ENCODE data around the gene WARS2. TPM values are rescaled to one million over a fixed set of nuclear protein-coding genes. Genes with fewer than 3 reads are reported as not detected.

The WARS2 gene
- total RNA-seq, 2 experiments from 2014 or later: 7.0 to 11.0 TPM

DNA sequence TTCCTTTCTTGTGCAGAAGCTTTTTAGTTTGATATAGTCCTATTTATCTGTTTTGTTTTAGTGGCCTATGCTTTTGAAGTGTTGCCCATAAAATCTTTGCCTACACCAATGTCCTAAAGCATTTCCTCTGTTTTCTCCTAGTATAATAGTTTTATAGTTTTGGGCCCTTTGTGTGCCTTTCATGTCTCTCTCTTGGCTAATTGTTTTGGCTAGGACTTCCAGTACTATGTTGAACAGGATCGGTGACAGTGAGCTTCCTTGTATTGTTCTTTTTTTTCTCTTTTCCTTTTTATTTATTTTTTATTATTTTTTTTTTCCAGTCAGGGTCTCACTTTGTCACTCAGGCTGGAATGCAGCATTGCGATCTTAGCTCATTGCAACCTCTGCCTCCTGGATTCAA, 47.0 kb upstream of the WARS2 start:
- POLR2A ChIA-PET: interaction anchor here (0.7 kb wide), 1 partner anchor 101 kb away, joined by 3 read pairs; no protein-coding TSS in a partner anchor
- no peak overlapping the region for H2AFZ ChIP-seq (ENCODE audit: low read length)
- intact Hi-C loops (cut with micrococcal nuclease; ENCODE audit: unreplicated experiment): no loop called here

GRCh38 chr1:119186471-119186870, 46.0 kb upstream of the WARS2 start:
- no TSS peak for BruUV-seq (replicated peaks)
- Histone ChIP-seq H3K4me1 (ENCODE audit: insufficient read depth, low read length, poor library complexity, severe bottlenecking) (no peaks in the 10 kb centered on the region), H3K27ac (ENCODE audit: low read depth, low read length, poor library complexity, severe bottlenecking) (no peak overlapping the region), H3K36me3 (ENCODE audit: insufficient read depth, low read length) (no peaks in the 10 kb centered on the region), H4K20me1 (ENCODE audit: insufficient read depth, low read length) (no peaks in the 10 kb centered on the region), H3K79me2 (ENCODE audit: insufficient read depth, low read depth, low read length) (no peaks in the 10 kb centered on the region), H3K4me3 (ENCODE audit: low read depth, low read length, poor library complexity, severe bottlenecking) (no peak overlapping the region), H3K9me2 (ENCODE audit: insufficient read depth, low read length) (no peaks in the 10 kb centered on the region), H3K9me3 (ENCODE audit: low read length) (no peaks in the 10 kb centered on the region), H3K4me2 (ENCODE audit: low read length) (no peak overlapping the region), H2AFZ (ENCODE audit: low read length) (no peak overlapping the region)
- no peak for TF ChIP-seq EZH2phosphoT487 (IDR thresholded peaks at IDR 0.05; ENCODE audit: borderline replicate concordance, low read depth, low read length)
- TF ChIP-seq, protein P1, sequence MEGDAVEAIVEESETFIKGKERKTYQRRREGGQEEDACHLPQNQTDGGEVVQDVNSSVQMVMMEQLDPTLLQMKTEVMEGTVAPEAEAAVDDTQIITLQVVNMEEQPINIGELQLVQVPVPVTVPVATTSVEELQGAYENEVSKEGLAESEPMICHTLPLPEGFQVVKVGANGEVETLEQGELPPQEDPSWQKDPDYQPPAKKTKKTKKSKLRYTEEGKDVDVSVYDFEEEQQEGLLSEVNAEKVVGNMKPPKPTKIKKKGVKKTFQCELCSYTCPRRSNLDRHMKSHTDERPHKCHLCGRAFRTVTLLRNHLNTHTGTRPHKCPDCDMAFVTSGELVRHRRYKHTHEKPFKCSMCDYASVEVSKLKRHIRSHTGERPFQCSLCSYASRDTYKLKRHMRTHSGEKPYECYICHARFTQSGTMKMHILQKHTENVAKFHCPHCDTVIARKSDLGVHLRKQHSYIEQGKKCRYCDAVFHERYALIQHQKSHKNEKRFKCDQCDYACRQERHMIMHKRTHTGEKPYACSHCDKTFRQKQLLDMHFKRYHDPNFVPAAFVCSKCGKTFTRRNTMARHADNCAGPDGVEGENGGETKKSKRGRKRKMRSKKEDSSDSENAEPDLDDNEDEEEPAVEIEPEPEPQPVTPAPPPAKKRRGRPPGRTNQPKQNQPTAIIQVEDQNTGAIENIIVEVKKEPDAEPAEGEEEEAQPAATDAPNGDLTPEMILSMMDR (conservative IDR thresholded peaks at IDR 0.05; ENCODE audit: low read length): no peak
- no peak for DNase-seq (ENCODE audit: low spot score)
- intact Hi-C loops (cut with micrococcal nuclease; ENCODE audit: unreplicated experiment): no loop called here
- ChIA-PET POLR2A (interaction anchor here (0.5 to 0.6 kb wide), 5 partner anchors 12 to 522 kb away, joined by 3 to 5 read pairs (median 3); no protein-coding TSS in a partner anchor), CTCF (ENCODE audit: unreplicated experiment) (no interaction called here)

More for the DNA sequence above, 47.0 kb upstream of the WARS2 start:
- Histone ChIP-seq H3K27ac (ENCODE audit: low read depth, low read length, poor library complexity, severe bottlenecking) (no peak overlapping the region), H3K4me3 (ENCODE audit: low read depth, low read length, poor library complexity, severe bottlenecking) (no peak overlapping the region), H4K20me1 (ENCODE audit: insufficient read depth, low read length) (no peaks in the 10 kb centered on the region), H3K9me2 (ENCODE audit: insufficient read depth, low read length) (no peaks in the 10 kb centered on the region), H3K79me2 (ENCODE audit: insufficient read depth, low read depth, low read length) (no peaks in the 10 kb centered on the region), H3K9me3 (ENCODE audit: low read length) (no peaks in the 10 kb centered on the region), H3K4me2 (ENCODE audit: low read length) (no peak overlapping the region), H3K36me3 (ENCODE audit: insufficient read depth, low read length) (no peaks in the 10 kb centered on the region), H3K4me1 (ENCODE audit: insufficient read depth, low read length, poor library complexity, severe bottlenecking) (no peaks in the 10 kb centered on the region)
- DNase-seq (ENCODE audit: low spot score): no peak
- CTCF ChIA-PET (ENCODE audit: unreplicated experiment): no interaction called here
- no peak for TF ChIP-seq EZH2phosphoT487 (IDR thresholded peaks at IDR 0.05; ENCODE audit: borderline replicate concordance, low read depth, low read length)
- TF ChIP-seq, protein P1 (conservative IDR thresholded peaks at IDR 0.05; ENCODE audit: low read length): no peak
- no TSS peak for BruUV-seq (replicated peaks)

GRCh38 chr1:119184972-119185371, 44.5 kb upstream of the WARS2 start:
- ChIA-PET POLR2A (interaction anchor here (0.7 kb wide), 1 partner anchor 204 kb away, joined by 3 read pairs; no protein-coding TSS in a partner anchor), CTCF (ENCODE audit: unreplicated experiment) (no interaction called here)
- Histone ChIP-seq H3K9me2 (ENCODE audit: insufficient read depth, low read length) (no peaks in the 10 kb centered on the region), H3K79me2 (ENCODE audit: insufficient read depth, low read depth, low read length) (no peaks in the 10 kb centered on the region), H4K20me1 (ENCODE audit: insufficient read depth, low read length) (no peaks in the 10 kb centered on the region), H2AFZ (ENCODE audit: low read length) (no peak overlapping the region), H3K4me2 (ENCODE audit: low read length) (no peak overlapping the region), H3K36me3 (ENCODE audit: insufficient read depth, low read length) (no peaks in the 10 kb centered on the region), H3K4me1 (ENCODE audit: insufficient read depth, low read length, poor library complexity, severe bottlenecking) (no peaks in the 10 kb centered on the region), H3K9me3 (ENCODE audit: low read length) (no peaks in the 10 kb centered on the region), H3K4me3 (ENCODE audit: low read depth, low read length, poor library complexity, severe bottlenecking) (no peak overlapping the region), H3K27ac (ENCODE audit: low read depth, low read length, poor library complexity, severe bottlenecking) (no peak overlapping the region)
- intact Hi-C loops (cut with micrococcal nuclease; ENCODE audit: unreplicated experiment): no loop called here
- DNase-seq (ENCODE audit: low spot score): no peak
- TF ChIP-seq, protein P1 (conservative IDR thresholded peaks at IDR 0.05; ENCODE audit: low read length): no peak
- no peak for TF ChIP-seq EZH2phosphoT487 (IDR thresholded peaks at IDR 0.05; ENCODE audit: borderline replicate concordance, low read depth, low read length)
- no TSS peak for BruUV-seq (replicated peaks)
